Uterus (tissue), 4 donors: ENCODE data around the gene TTC16. TPM values are rescaled to one million over a fixed set of nuclear protein-coding genes. Genes with fewer than 3 reads are reported as not detected.
A peak's percentile ranks its signal among the peaks of the same experiment; 100 is the strongest.

Source experiments
- DNase-seq, 2 donors: peaks; one replicate each; pipeline ENCODE4 v3.0.0-alpha.2; 2019 to 2020
- H3K27ac ChIP-seq, 2 donors: fragments of 200-600 bp; sonication (generic); 1 replicate in 1 of 2; 2 replicates in 1 of 2; pipeline ENCODE4 v1.5.1; 2016 to 2018
- H3K27me3 ChIP-seq, 2 donors: fragments of 200-600 bp; sonication (generic); one replicate each; pipeline ENCODE4 v1.5.1; 2018 to 2019; ENCODE audit warnings: control low read depth in 1 of 2
- H3K36me3 ChIP-seq, 2 donors: fragments of 200-600 bp; sonication (generic); one replicate each; pipeline ENCODE4 v1.5.1; 2019; ENCODE audit warnings: control low read depth in 1 of 2
- H3K4me1 ChIP-seq, 2 donors: fragments of 200-600 bp; sonication (generic); one replicate each; pipeline ENCODE4 v1.5.1; 2018 to 2019; ENCODE audit warnings: control low read depth in 1 of 2
- H3K4me3 ChIP-seq, 2 donors: fragments of 200-600 bp; sonication (generic); 1 replicate in 1 of 2; 2 replicates in 1 of 2; pipeline ENCODE4 v1.5.1; 2018 to 2019; ENCODE audit warnings: mild to moderate bottlenecking in 1 of 2
- H3K9me3 ChIP-seq, 2 donors: fragments of 200-600 bp; sonication (generic); one replicate each; pipeline ENCODE4 v1.5.1; 2019; ENCODE audit warnings: control low read depth in 1 of 2
- CTCF ChIP-seq, 4 experiments: fragments of 200-600 bp in 2 of 4; fragments of 450-650 bp in 2 of 4; sonication (generic) in 2 of 4; IDR thresholded peaks; one replicate each; pipeline ENCODE4 v1.5.1; 2016 to 2019; ENCODE audit warnings: antibody characterized with exemption in 4 of 4, mild to moderate bottlenecking in 2 of 4, moderate library complexity in 1 of 4
- POLR2A ChIP-seq, 2 donors: fragments of 450-650 bp; IDR thresholded peaks; one replicate each; pipeline ENCODE4 v1.6.1; 2016; ENCODE audit warnings: antibody characterized with exemption in 2 of 2, mild to moderate bottlenecking in 1 of 2, moderate library complexity in 1 of 2
- intact Hi-C: fragments of 100-400 bp; cut with DNase I; formaldehyde crosslinking; loops from one replicate; pipeline ENCODE4 v1.15.1; 2023; ENCODE audit warnings: low total_unique reads
- total RNA-seq, 4 donors: library from RNA; depleted of rRNA in 3 of 4; stranded (reverse); fragments of >200 nt in 3 of 4; gene quantifications; one replicate each; pipeline versions ENCODE4 v1.1.0 to v1.2.4, GENCODE V29; 2014 to 2023
- donor health status: DM: yes; HTN: yes; CAD: no.

TTC16 gene
- total RNA-seq, 4 donors from 2014 or later: 0.48 to 12.6 (median 0.67) TPM; not detected in 1

- Histone ChIP-seq H3K4me3 (no peak overlapping the region), H3K4me1 (no peaks in the 10 kb centered on the region), H3K27me3 (no peaks in the 10 kb centered on the region), H3K27ac (peak overlapping the region; percentile 61 to 72), H3K36me3 (no peaks in the 10 kb centered on the region), H3K9me3 (no peaks in the 10 kb centered on the region)
- peak; percentile 40 to 53 for DNase-seq
- intact Hi-C loops: loop anchor here (5.0 kb wide), 1 partner anchor 128 kb away; no protein-coding TSS in a partner anchor
- TF ChIP-seq CTCF (IDR thresholded peaks at IDR 0.05) (no peak), POLR2A (IDR thresholded peaks at IDR 0.05) (no peak)
Measured at GRCh38 chr9:127739614-127740330, 23.9 kb downstream of the TTC16 start.

GRCh38 chr9:127741831-127742434 is 26.1 kb downstream of the TTC16 start:
- intact Hi-C loops: no loop called here
- DNase-seq: peak; percentile 46 to 56
- TF ChIP-seq CTCF (IDR thresholded peaks at IDR 0.05) (no peak), POLR2A (IDR thresholded peaks at IDR 0.05) (no peak)
- H3K4me3 ChIP-seq: no peak overlapping the region
- no peaks in the 10 kb centered on the region for H3K27me3 ChIP-seq
- no peaks in the 10 kb centered on the region for H3K9me3 ChIP-seq
- H3K27ac ChIP-seq: peak overlapping the region in 1 of 2 donors; percentile 72
- no peaks in the 10 kb centered on the region for H3K4me1 ChIP-seq
- H3K36me3 ChIP-seq: no peaks in the 10 kb centered on the region

- peak; percentile 40 to 62 for DNase-seq
- intact Hi-C loops: no loop called here
- Histone ChIP-seq H3K4me3 (no peak overlapping the region), H3K9me3 (no peaks in the 10 kb centered on the region), H3K4me1 (no peaks in the 10 kb centered on the region), H3K27me3 (no peaks in the 10 kb centered on the region), H3K27ac (peak overlapping the region in 1 of 2 donors; percentile 72), H3K36me3 (no peaks in the 10 kb centered on the region)
- no peak for TF ChIP-seq POLR2A (IDR thresholded peaks at IDR 0.05)
- TF ChIP-seq CTCF (IDR thresholded peaks at IDR 0.05): no peak
Measured at GRCh38 chr9:127742435-127743088, 26.7 kb downstream of the TTC16 start.

DNA sequence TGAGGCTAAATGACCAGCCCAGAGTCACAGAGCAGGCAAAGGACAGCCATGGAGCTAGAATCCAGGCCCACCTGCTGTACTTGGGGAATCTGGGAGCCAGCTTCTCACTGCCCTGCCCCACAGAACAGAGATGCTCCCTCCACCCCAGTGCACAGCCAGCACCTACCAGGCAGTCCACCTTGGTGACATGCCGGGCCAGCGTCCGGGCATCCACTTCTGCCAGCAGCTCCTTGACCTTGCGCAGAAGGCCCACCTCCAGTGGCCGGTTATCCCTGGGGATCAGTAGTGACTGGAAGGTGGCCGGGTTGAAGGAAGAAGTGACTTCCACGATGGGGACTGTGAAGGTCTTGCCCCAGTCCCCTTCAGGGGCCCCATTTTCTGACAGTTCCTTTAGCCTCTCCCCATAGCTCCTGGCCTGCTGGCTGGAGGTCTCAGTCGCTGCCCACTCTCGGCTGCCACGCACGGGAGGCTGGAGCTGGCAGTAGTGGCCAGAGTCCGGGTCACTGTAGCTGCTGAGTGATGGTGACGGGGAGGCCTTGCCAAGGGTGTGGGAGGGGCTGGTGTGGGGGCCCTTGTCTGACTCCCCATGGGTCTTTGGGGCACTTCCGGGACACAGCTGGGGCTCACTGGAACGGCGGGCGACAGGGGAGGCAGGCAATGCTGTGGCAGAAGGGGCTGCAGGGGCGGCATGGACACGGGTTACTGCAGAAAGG is 28.7 kb downstream of the TTC16 start:
- H3K9me3 ChIP-seq: no peaks in the 10 kb centered on the region
- H3K27me3 ChIP-seq: no peaks in the 10 kb centered on the region
- intact Hi-C loops: no loop called here
- no peaks in the 10 kb centered on the region for H3K4me1 ChIP-seq
- H3K27ac ChIP-seq: no peak overlapping the region
- no peak for TF ChIP-seq POLR2A (IDR thresholded peaks at IDR 0.05)
- no peak for TF ChIP-seq CTCF (IDR thresholded peaks at IDR 0.05)
- no peak for DNase-seq
- no peaks in the 10 kb centered on the region for H3K36me3 ChIP-seq
- H3K4me3 ChIP-seq: no peak overlapping the region
